Ovary (tissue), 9 donors: ENCODE results near the gene ZNF236. TPM values are rescaled to one million over a fixed set of nuclear protein-coding genes. Genes with fewer than 3 reads are reported as not detected.
"Not testable (repeated sequence)": the region's sequence is repeated elsewhere in the genome, so short reads cannot be mapped to it uniquely, and the experiment has no call there.

Source experiments
- DNase-seq, 5 donors: peaks; one replicate each; pipeline ENCODE4 v3.0.0-alpha.2; 2019 to 2020
- H3K27ac ChIP-seq, 2 donors: fragments of 200-600 bp; one replicate each; pipeline versions ENCODE4 v1.5.1 to v1.8.0; 2019 to 2022
- H3K27me3 ChIP-seq: fragments of 200-600 bp; one replicate; pipeline ENCODE4 v1.8.0; 2022
- H3K36me3 ChIP-seq: fragments of 200-600 bp; sonication (generic); one replicate; pipeline ENCODE4 v1.5.1; 2019
- H3K4me1 ChIP-seq: one replicate; pipeline ENCODE4 v1.8.1; 2013; ENCODE audit warnings: mild to moderate bottlenecking, moderate library complexity; ENCODE audit not compliant: insufficient read depth
- H3K4me3 ChIP-seq: fragments of 200-600 bp; sonication (generic); one replicate; pipeline ENCODE4 v1.5.1; 2017
- H3K9me3 ChIP-seq, 2 donors: fragments of 200-600 bp in 1 of 2; sonication (generic) in 1 of 2; one replicate each; pipeline versions ENCODE4 v1.5.1 to v1.8.1; 2013 to 2019; ENCODE audit warnings: mild to moderate bottlenecking in 1 of 2, moderate library complexity in 1 of 2
- CTCF ChIP-seq, 3 donors: fragments of 450-650 bp in 2 of 3; fragments of 200-600 bp in 1 of 3; IDR thresholded peaks; one replicate each; pipeline versions ENCODE4 v1.5.1 to v1.8.0; 2016 to 2022; ENCODE audit warnings: antibody characterized with exemption in 3 of 3, mild to moderate bottlenecking in 1 of 3
- EP300 ChIP-seq: sonication (generic); formaldehyde crosslinking; IDR thresholded peaks from one replicate; pipeline ENCODE4 v1.6.1; 2017; ENCODE audit warnings: antibody characterized with exemption
- POLR2A ChIP-seq: fragments of 450-650 bp; IDR thresholded peaks from one replicate; pipeline ENCODE4 v1.6.1; 2017; ENCODE audit warnings: antibody characterized with exemption, mild to moderate bottlenecking, moderate library complexity
- WGBS, 3 donors: extraction: QIAGEN DNeasy Blood & Tissue Kit in 1 of 3; methylation state at CpG; one replicate each; pipeline versions ENCODE4 v1.1.5 to v1.1.7; 2013 to 2017; 5-methylcytosine and 5-hydroxymethylcytosine counted together
- intact Hi-C, 4 donors: fragments of 100-400 bp; cut with DNase I; formaldehyde crosslinking; loops; one replicate each; pipeline versions ENCODE4 v1.11.0 to v1.15.1; 2022 to 2023
- polyA plus RNA-seq, 2 donors: library from polyadenylated mRNA; stranded (reverse); fragments of 200-250 nt in 1 of 2; fragments of 350-450 nt in 1 of 2; fragmentation: Illumina TruSeq in 1 of 2; extraction: RNeasy Lipid Tissue Mini Kit (QIAGEN cat#74804) in 1 of 2; gene quantifications; one replicate each; pipeline ENCODE4 v1.2.3, GENCODE V29; 2013 to 2014
- total RNA-seq, 7 donors: library from RNA; depleted of rRNA in 2 of 7; stranded (reverse); fragments of >200 nt in 2 of 7; fragmentation: NEBNext Ultra II Directional in 3 of 7; extraction: Animal tissue kit (Norgen Biotek cat#: 25700) in 3 of 7; gene quantifications; one replicate each; pipeline versions ENCODE4 v1.1.0 to v1.2.4, GENCODE V29; 2016 to 2023
- donor health status: DM: no; HTN: no; CAD: no; lungs with moderate emphysema.
- donor health status: DM: no; HTN: no; CAD: no.
- donor health status: Bipolar disorder and iron deficiency.
- donor health status: DM: yes; HTN: yes; CAD: no.
- donor health status: DM: no; HTN: no; CAD: no.
- donor health status: DM: yes; HTN: yes; CAD: no.

Gene ZNF236
- total and polyA plus RNA-seq, 9 donors = 3.9 to 30.3 (median 24.1) TPM

- WGBS, 3 donors = 91 to 96% (median 94%) methylated on average over 9 of the region's 9 CpGs
- no peaks in the 10 kb centered on the region for H3K27me3 ChIP-seq
- H3K27ac ChIP-seq = no peak overlapping the region
- no peak for TF ChIP-seq CTCF (IDR thresholded peaks at IDR 0.05)
- no peak for TF ChIP-seq EP300
- no peak for TF ChIP-seq POLR2A
- intact Hi-C loops = no loop called here
- H3K4me3 ChIP-seq = no peak overlapping the region
- no peaks in the 10 kb centered on the region for H3K9me3 ChIP-seq
- DNase-seq = no peak
- H3K4me1 ChIP-seq = no peaks in the 10 kb centered on the region
- no peaks in the 10 kb centered on the region for H3K36me3 ChIP-seq
These were observed 118.9 kb downstream of the ZNF236 start for GRCh38 chr18:76941284-76941683.

GRCh38 chr18:76943542-76944339 lies 121.4 kb downstream of the ZNF236 start:
- Histone ChIP-seq H3K4me1 (no peaks in the 10 kb centered on the region), H3K36me3 (no peaks in the 10 kb centered on the region), H3K27me3 (no peaks in the 10 kb centered on the region), H3K9me3 (no peaks in the 10 kb centered on the region), H3K27ac (no peak overlapping the region), H3K4me3 (no peak overlapping the region)
- WGBS, 3 donors = 60 to 66% (median 64%) methylated on average over 6 of the region's 6 CpGs
- DNase-seq = no peak
- TF ChIP-seq POLR2A (no peak), EP300 (no peak), CTCF (IDR thresholded peaks at IDR 0.05) (no peak)
- intact Hi-C loops = no loop called here

DNA sequence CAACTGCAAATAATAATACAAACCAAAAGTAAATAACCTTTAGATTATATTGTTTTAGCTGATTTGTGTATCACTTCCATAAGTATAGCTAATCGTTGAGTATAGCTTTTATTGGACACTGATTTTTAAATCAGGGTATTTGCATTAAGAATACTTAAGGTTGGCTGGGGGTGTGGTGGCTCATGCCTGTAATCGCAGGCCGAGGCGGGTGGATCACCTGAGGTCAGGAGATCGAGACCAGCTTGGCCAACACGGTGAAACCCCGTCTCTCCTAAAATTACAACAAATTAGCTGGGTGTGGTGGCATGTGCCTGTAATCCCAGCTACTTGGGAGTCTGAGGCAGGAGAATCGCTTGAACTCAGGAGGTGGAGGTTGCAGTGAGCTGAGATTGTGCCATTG lies 122.0 kb downstream of the ZNF236 start:
- H3K4me1 ChIP-seq, DNase-seq, H3K27me3 ChIP-seq, intact Hi-C loops, H3K4me3 ChIP-seq, H3K27ac ChIP-seq, H3K36me3 ChIP-seq, H3K9me3 ChIP-seq: not testable (repeated sequence)
- 95 to 98% (median 98%) methylated on average over 8 of the region's 8 CpGs for whole genome bisulfite sequencing, 3 donors

DNA sequence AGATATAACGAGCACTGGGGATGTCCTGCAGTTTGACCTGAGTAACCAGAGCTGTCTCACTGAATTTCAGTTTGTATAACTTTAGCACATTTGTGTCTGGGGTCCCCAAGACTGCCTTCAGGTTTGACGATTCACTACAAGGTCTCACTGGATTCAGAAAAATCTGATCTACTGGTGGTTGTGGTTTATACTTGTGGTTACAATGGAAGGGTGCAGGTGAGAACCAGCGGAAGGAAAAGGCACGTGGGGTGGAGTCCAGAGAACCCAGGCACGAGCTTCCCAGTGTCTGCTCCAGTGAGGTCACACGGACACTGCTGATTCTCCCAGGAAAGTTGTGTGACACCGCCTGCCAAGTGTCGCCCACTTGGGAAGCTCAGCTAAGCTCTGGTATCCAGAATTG lies 126.0 kb downstream of the ZNF236 start:
- no peaks in the 10 kb centered on the region for H3K36me3 ChIP-seq

More for the DNA sequence above, 126.0 kb downstream of the ZNF236 start:
- no peak for TF ChIP-seq EP300
- TF ChIP-seq CTCF (IDR thresholded peaks at IDR 0.05) = no peak
- no peak for TF ChIP-seq POLR2A
- WGBS, 3 donors = 91 to 94% (median 94%) methylated on average over 8 of the region's 8 CpGs
- intact Hi-C loops = no loop called here
- no peaks in the 10 kb centered on the region for H3K27me3 ChIP-seq
- H3K27ac ChIP-seq = no peak overlapping the region
- DNase-seq = no peak
- peaks cover 2% of the 10 kb centered on the region for H3K4me1 ChIP-seq
- H3K9me3 ChIP-seq = no peaks in the 10 kb centered on the region
- H3K4me3 ChIP-seq = no peak overlapping the region
